Sigmoid colon (tissue), 7 donors: ENCODE results near the gene RAP1GAP. TPM values are rescaled to one million over a fixed set of nuclear protein-coding genes. Genes with fewer than 3 reads are reported as not detected.

ENCODE experiments used
- DNase-seq: peaks from one replicate; pipeline ENCODE4 v3.0.0-alpha.2; 2019
- H3K27ac ChIP-seq, 4 donors: fragments of 200-600 bp; sonication (generic); one replicate each; pipeline ENCODE4 v1.5.1; 2016 to 2019; ENCODE audit warnings: mild to moderate bottlenecking in 1 of 4
- H3K27me3 ChIP-seq, 3 donors: fragments of 200-600 bp; sonication (generic); one replicate each; pipeline ENCODE4 v1.5.1; 2019; ENCODE audit warnings: mild to moderate bottlenecking in 1 of 3
- H3K36me3 ChIP-seq, 4 donors: fragments of 200-600 bp; sonication (generic); one replicate each; pipeline ENCODE4 v1.5.1; 2016 to 2019
- H3K4me1 ChIP-seq, 4 donors: fragments of 200-600 bp; sonication (generic); one replicate each; pipeline ENCODE4 v1.5.1; 2017 to 2019
- H3K4me3 ChIP-seq, 4 donors: fragments of 200-600 bp; sonication (generic); one replicate each; pipeline ENCODE4 v1.5.1; 2017 to 2019; ENCODE audit warnings: mild to moderate bottlenecking in 2 of 4, moderate library complexity in 1 of 4
- H3K9me3 ChIP-seq, 4 donors: fragments of 200-600 bp in 3 of 4; sonication (generic) in 3 of 4; one replicate each; pipeline versions ENCODE4 v1.5.1 to v1.6.1; 2013 to 2019
- CTCF ChIP-seq, 4 experiments: fragments of 450-650 bp in 3 of 4; fragments of 200-600 bp in 1 of 4; IDR thresholded peaks; one replicate each; pipeline ENCODE4 v1.5.1; 2016 to 2019; ENCODE audit warnings: antibody characterized with exemption in 4 of 4, mild to moderate bottlenecking in 3 of 4, moderate library complexity in 2 of 4
- EP300 ChIP-seq, 4 donors: sonication (generic); formaldehyde crosslinking; IDR thresholded peaks; one replicate each; pipeline ENCODE4 v1.6.1; 2017; ENCODE audit warnings: antibody characterized with exemption in 4 of 4
- POLR2A ChIP-seq, 2 donors: fragments of 450-650 bp; IDR thresholded peaks; one replicate each; pipeline ENCODE4 v1.6.1; 2016; ENCODE audit warnings: antibody characterized with exemption in 2 of 2, mild to moderate bottlenecking in 2 of 2, moderate library complexity in 2 of 2
- POLR2AphosphoS5 ChIP-seq, 4 donors: sonication (generic); formaldehyde crosslinking; IDR thresholded peaks; one replicate each; pipeline ENCODE4 v1.6.1; 2017; ENCODE audit warnings: antibody characterized with exemption in 4 of 4
- WGBS, 2 donors: extraction: QIAGEN DNeasy Blood & Tissue Kit; methylation state at CpG; one replicate each; pipeline ENCODE4 v1.1.7; 2013; 5-methylcytosine and 5-hydroxymethylcytosine counted together
- intact Hi-C: fragments of 100-400 bp; cut with DNase I; formaldehyde crosslinking; loops from one replicate; pipeline ENCODE4 v1.15.1; 2023
- polyA plus RNA-seq, 3 donors: library from polyadenylated mRNA; stranded (reverse); fragments of 200-250 nt; gene quantifications; one replicate each; pipeline ENCODE4 v1.2.3, GENCODE V29; 2013
- total RNA-seq, 4 donors: library from RNA; depleted of rRNA; stranded (reverse); fragments of >200 nt; gene quantifications; one replicate each; pipeline ENCODE4 v1.1.0, GENCODE V29; 2016
- donor health status: healthy with polysubstance abuse.
- donor health status: Bipolar disorder and iron deficiency.
- donor health status: healthy.

Gene RAP1GAP
- total and polyA plus RNA-seq, 7 donors: 0.33 to 47.4 (median 12.5) TPM; not detected in 1

GRCh38 chr1:21663248-21663950, 5.8 kb downstream of the RAP1GAP start:
- Histone ChIP-seq H3K4me1 (peaks cover 0 to 8% (median 7%) of the 10 kb centered on the region in 4 donors), H3K4me3 (no peak overlapping the region), H3K27ac (no peak overlapping the region), H3K27me3 (peaks cover 18 to 89% (median 62%) of the 10 kb centered on the region in 3 donors), H3K36me3 (no peaks in the 10 kb centered on the region), H3K9me3 (no peaks in the 10 kb centered on the region)
- intact Hi-C loops: no loop called here
- TF ChIP-seq EP300 (IDR thresholded peaks at IDR 0.05) (no peak), CTCF (IDR thresholded peaks at IDR 0.05) (no peak), POLR2A (IDR thresholded peaks at IDR 0.05) (no peak), POLR2AphosphoS5 (IDR thresholded peaks at IDR 0.05) (no peak)
- DNase-seq: peak; percentile 40
- 56 to 70% methylated on average over 11 of the region's 11 CpGs for WGBS, 2 donors

DNA sequence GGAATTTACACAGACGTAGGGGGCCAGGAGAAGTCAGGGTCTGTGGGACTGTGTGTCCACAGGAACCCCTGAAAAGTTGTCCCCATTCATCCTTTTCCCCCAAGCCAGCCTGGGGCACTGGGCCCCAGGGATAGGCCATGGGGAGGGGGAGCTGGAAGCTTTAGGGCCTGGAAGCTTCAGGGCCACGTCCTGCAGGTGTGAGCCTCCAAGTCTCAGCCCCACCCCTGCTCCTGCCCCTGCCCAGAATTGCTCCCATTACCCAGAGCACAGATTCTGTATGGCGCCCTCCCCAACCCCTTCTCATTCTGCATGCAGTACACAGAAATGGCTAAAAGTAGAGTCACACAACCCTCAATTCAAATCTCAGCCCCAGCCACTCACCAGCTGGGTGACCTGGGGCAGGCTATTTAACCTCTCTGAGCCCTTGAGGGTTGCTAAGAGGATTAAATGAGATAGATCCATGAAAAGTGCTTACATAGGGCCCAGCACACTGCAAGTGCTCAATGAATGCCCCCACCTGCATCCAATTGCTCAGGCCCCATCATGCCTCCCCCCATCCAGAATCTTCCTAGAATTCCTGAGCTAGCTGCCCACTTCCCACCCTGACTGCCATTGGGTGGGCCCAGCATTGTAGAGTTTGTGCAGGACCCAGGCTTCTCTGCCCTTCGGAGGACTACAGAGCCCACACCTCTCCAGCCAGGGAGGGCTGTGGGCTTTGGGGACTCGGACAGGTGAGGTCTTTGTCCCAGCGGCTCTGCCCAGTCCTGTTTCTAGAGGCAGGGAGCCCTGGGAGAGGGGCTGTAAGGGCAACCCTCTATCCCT, 6.5 kb downstream of the RAP1GAP start:
- TF ChIP-seq POLR2AphosphoS5 (IDR thresholded peaks at IDR 0.05): no peak
- no peak for TF ChIP-seq CTCF (IDR thresholded peaks at IDR 0.05)
- no peak for TF ChIP-seq EP300 (IDR thresholded peaks at IDR 0.05)
- TF ChIP-seq POLR2A (IDR thresholded peaks at IDR 0.05): no peak
- H3K36me3 ChIP-seq: no peaks in the 10 kb centered on the region
- intact Hi-C loops: no loop called here
- DNase-seq: peak; percentile 11
- H3K27me3 ChIP-seq: peaks cover 11 to 81% (median 54%) of the 10 kb centered on the region in 3 donors
- H3K4me1 ChIP-seq: peaks cover 0 to 6% (median 5%) of the 10 kb centered on the region in 4 donors
- no peaks in the 10 kb centered on the region for H3K9me3 ChIP-seq
- no peak overlapping the region for H3K4me3 ChIP-seq
- WGBS, 2 donors: 71 to 81% methylated on average over 6 of the region's 6 CpGs
- no peak overlapping the region for H3K27ac ChIP-seq

GRCh38 chr1:21661886-21662285, 7.3 kb downstream of the RAP1GAP start:
- 33 to 73% methylated on average over 5 of the region's 5 CpGs for WGBS, 2 donors
- TF ChIP-seq CTCF (IDR thresholded peaks at IDR 0.05) (no peak), POLR2AphosphoS5 (IDR thresholded peaks at IDR 0.05) (no peak), EP300 (IDR thresholded peaks at IDR 0.05) (no peak), POLR2A (IDR thresholded peaks at IDR 0.05) (no peak)
- DNase-seq: peak; percentile 24
- Histone ChIP-seq H3K4me1 (peaks cover 0 to 6% (median 5%) of the 10 kb centered on the region in 4 donors), H3K9me3 (no peaks in the 10 kb centered on the region), H3K36me3 (no peaks in the 10 kb centered on the region), H3K27me3 (peaks cover 4 to 74% (median 47%) of the 10 kb centered on the region in 3 donors), H3K27ac (no peak overlapping the region), H3K4me3 (no peak overlapping the region)
- intact Hi-C loops: no loop called here

GRCh38 chr1:21659924-21660326, 9.2 kb downstream of the RAP1GAP start:
- peaks cover 0 to 6% (median 5%) of the 10 kb centered on the region in 4 donors for H3K4me1 ChIP-seq
- peaks cover 0 to 54% (median 27%) of the 10 kb centered on the region in 3 donors for H3K27me3 ChIP-seq
- H3K27ac ChIP-seq: no peak overlapping the region
- H3K36me3 ChIP-seq: no peaks in the 10 kb centered on the region
- WGBS, 2 donors: 36 to 54% methylated on average over 4 of the region's 4 CpGs
- H3K4me3 ChIP-seq: no peak overlapping the region
- no peak for DNase-seq
- no peak for TF ChIP-seq CTCF (IDR thresholded peaks at IDR 0.05)
- no peak for TF ChIP-seq EP300 (IDR thresholded peaks at IDR 0.05)
- TF ChIP-seq POLR2AphosphoS5 (IDR thresholded peaks at IDR 0.05): no peak
- no peak for TF ChIP-seq POLR2A (IDR thresholded peaks at IDR 0.05)
- intact Hi-C loops: loop anchor here (2.0 kb wide), 1 partner anchor 151 kb away; the partner anchor contains the start of gene ALPL
- no peaks in the 10 kb centered on the region for H3K9me3 ChIP-seq
